BLaER1 (cell line): ENCODE measurements around the gene COL20A1.
A peak's percentile ranks its signal among the peaks of the same experiment; 100 is the strongest.

Source experiments
- H3K27ac ChIP-seq: shearing (Covaris generic); formaldehyde crosslinking; 2 replicates; pipeline ENCODE4 v1.8.1; 2022
- H3K27me3 ChIP-seq: shearing (Covaris generic); formaldehyde crosslinking; 2 replicates; pipeline ENCODE4 v1.8.1; 2022
- H3K36me3 ChIP-seq: shearing (Covaris generic); formaldehyde crosslinking; 2 replicates; pipeline ENCODE4 v1.8.1; 2022
- H3K4me1 ChIP-seq: shearing (Covaris generic); formaldehyde crosslinking; 2 replicates; pipeline ENCODE4 v1.8.1; 2022
- H3K4me2 ChIP-seq: shearing (Covaris generic); formaldehyde crosslinking; 2 replicates; pipeline ENCODE4 v1.8.1; 2022
- H3K4me3 ChIP-seq: shearing (Covaris generic); formaldehyde crosslinking; 2 replicates; pipeline ENCODE4 v1.8.1; 2022
- H3K9ac ChIP-seq: shearing (Covaris generic); formaldehyde crosslinking; 2 replicates; pipeline ENCODE4 v1.8.1; 2022
- H3K9me3 ChIP-seq: shearing (Covaris generic); formaldehyde crosslinking; 2 replicates; pipeline ENCODE4 v1.8.1; 2022
- H4K20me1 ChIP-seq: shearing (Covaris generic); formaldehyde crosslinking; 2 replicates; pipeline ENCODE4 v1.8.1; 2022
- Cebpa-rat ChIP-seq: shearing (Covaris generic); IDR thresholded peaks from 2 replicates; pipeline ENCODE4 v1.8.1; 2022

The COL20A1 gene

GRCh38 chr20:63349516-63349895 lies 56.5 kb downstream of the COL20A1 start:
- H4K20me1 ChIP-seq: peaks cover 20% of the 10 kb centered on the region; the same call in 1 of the 2 replicates
- no peak for TF ChIP-seq Cebpa-rat
- no peak overlapping the region for H3K9ac ChIP-seq
- H3K4me2 ChIP-seq: no peak overlapping the region
- no peaks in the 10 kb centered on the region for H3K27me3 ChIP-seq
- no peak overlapping the region for H3K27ac ChIP-seq
- H3K4me1 ChIP-seq: peaks cover 42% of the 10 kb centered on the region
- H3K9me3 ChIP-seq: no peaks in the 10 kb centered on the region
- no peak overlapping the region for H3K4me3 ChIP-seq
- no peaks in the 10 kb centered on the region for H3K36me3 ChIP-seq

DNA sequence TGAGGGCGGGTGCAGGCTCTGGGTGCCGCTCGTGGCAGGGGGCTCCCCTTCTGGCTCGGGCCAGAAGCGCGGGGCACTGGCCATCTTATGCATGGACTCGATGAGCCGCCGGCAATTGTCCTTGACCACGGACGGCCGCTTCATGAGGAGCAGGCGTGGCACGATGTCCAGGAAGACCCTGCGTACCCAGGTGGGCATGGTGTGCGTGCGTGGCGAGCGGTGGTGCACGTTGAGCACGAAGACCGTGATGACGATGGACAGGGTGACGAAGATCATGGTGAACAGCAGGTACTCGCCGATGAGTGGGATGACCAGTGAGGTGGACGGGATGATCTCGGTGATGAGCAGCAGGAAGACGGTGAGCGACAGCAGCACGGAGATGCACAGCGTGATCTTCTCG lies 57.2 kb downstream of the COL20A1 start:
- no peak for TF ChIP-seq Cebpa-rat

DNA sequence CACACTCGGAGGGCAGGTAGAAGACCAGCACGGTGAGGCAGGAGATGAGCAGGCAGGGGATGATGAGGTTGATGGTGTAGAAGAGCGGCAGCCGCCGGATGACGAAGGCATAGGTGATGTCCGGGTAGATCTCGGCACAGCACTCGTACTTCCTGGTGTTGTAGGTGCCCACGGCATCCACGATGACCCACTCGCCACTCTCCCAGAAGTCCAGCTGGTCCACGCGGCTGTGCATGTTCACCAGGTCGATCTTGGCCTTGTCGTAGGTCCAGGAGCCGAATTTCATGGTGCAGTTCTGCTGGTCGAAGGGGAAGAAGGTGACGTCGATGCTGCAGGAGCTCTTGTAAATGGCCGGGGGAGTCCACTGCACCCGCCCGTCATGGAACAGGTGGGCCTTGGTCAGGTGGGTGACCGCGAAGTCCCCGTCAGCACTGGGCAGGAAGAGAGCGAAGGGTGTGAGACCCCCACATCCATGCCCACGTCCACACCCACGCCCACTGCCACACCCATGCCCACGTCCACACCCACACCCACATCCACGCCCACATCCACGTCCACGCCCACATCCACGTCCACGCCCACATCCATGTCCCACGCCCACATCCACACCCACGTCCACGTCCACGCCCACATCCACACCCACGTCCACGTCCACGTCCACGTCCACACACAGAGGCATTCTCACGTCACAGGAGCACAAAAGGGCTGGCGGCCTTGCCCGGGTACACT lies 57.8 kb downstream of the COL20A1 start:
- Histone ChIP-seq H3K4me2 (no peak overlapping the region), H3K27me3 (peaks cover 4% of the 10 kb centered on the region; the same call in 1 of the 2 replicates), H3K4me3 (no peak overlapping the region), H3K36me3 (no peaks in the 10 kb centered on the region), H3K9ac (no peak overlapping the region), H3K4me1 (peaks cover 30% of the 10 kb centered on the region), H3K9me3 (no peaks in the 10 kb centered on the region), H3K27ac (no peak overlapping the region), H4K20me1 (peaks cover 16% of the 10 kb centered on the region; the same call in 1 of the 2 replicates)
- no peak for TF ChIP-seq Cebpa-rat

More for the DNA sequence above, 57.2 kb downstream of the COL20A1 start:
- Histone ChIP-seq H3K4me1 (peaks cover 36% of the 10 kb centered on the region), H4K20me1 (peaks cover 20% of the 10 kb centered on the region; the same call in 1 of the 2 replicates), H3K4me3 (no peak overlapping the region), H3K36me3 (no peaks in the 10 kb centered on the region), H3K27ac (no peak overlapping the region), H3K4me2 (no peak overlapping the region), H3K9me3 (no peaks in the 10 kb centered on the region), H3K9ac (no peak overlapping the region), H3K27me3 (no peaks in the 10 kb centered on the region)

DNA sequence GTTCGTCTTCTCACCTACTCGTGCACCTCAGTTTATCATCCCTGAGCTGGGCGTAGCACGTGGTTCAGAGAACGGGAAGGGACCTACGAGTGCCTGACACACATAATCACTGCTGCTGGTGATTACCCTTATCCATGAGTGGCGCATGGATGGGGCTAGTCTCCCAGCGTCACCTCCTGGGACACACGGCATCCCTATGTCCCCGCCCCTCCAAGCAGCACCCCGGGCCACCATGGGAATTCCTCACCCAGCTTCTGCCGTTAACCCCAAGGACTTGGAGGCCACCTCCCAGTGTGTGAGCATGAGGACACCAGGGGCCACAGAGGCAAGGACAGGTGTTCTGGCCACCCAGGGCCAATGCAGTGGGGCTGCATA lies 58.3 kb downstream of the COL20A1 start:
- Histone ChIP-seq H3K9me3 (no peaks in the 10 kb centered on the region), H4K20me1 (peaks cover 11% of the 10 kb centered on the region; the same call in 1 of the 2 replicates), H3K27ac (no peak overlapping the region), H3K4me3 (no peak overlapping the region), H3K4me1 (peaks cover 24% of the 10 kb centered on the region), H3K4me2 (peak overlapping the region; percentile 67; the same call in 1 of the 2 replicates), H3K27me3 (peaks cover 4% of the 10 kb centered on the region; the same call in 1 of the 2 replicates), H3K36me3 (no peaks in the 10 kb centered on the region), H3K9ac (no peak overlapping the region)
- no peak for TF ChIP-seq Cebpa-rat

GRCh38 chr20:63351811-63352591 lies 59.0 kb downstream of the COL20A1 start:
- Histone ChIP-seq H3K4me1 (peaks cover 20% of the 10 kb centered on the region), H3K36me3 (no peaks in the 10 kb centered on the region), H3K27ac (no peak overlapping the region), H4K20me1 (peaks cover 8% of the 10 kb centered on the region; the same call in 1 of the 2 replicates), H3K9me3 (no peaks in the 10 kb centered on the region), H3K27me3 (peaks cover 4% of the 10 kb centered on the region; the same call in 1 of the 2 replicates), H3K9ac (no peak overlapping the region), H3K4me2 (peak overlapping the region; percentile 67), H3K4me3 (no peak overlapping the region)
- no peak for TF ChIP-seq Cebpa-rat

DNA sequence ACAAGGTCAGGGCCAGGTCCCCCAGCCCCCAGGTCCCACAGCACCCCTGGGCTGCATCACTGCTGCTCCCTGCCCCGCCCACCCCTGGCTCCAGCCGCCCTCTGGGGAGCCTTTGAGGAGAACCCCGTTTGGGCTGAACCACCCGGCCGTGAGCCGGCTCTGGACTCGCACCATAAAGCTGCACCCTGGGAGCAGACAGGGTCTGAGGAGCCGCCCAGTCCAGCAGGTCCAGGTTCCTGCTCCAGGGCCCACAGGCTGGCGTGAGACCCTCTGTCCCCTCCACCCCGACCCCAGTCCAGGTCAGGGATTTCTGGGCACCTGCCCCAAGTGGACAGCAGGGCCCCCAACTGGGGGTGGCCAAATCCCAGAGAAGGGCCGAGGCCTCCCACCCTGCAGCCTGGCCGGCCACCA lies 59.8 kb downstream of the COL20A1 start:
- no peaks in the 10 kb centered on the region for H3K9me3 ChIP-seq
- peaks cover 10% of the 10 kb centered on the region for H3K27me3 ChIP-seq
- no peak overlapping the region for H3K9ac ChIP-seq
- H3K4me3 ChIP-seq: no peak overlapping the region
- peaks cover 10% of the 10 kb centered on the region; the same call in 1 of the 2 replicates for H4K20me1 ChIP-seq
- H3K36me3 ChIP-seq: no peaks in the 10 kb centered on the region
- no peak for TF ChIP-seq Cebpa-rat
- no peak overlapping the region for H3K27ac ChIP-seq
- H3K4me1 ChIP-seq: peaks cover 20% of the 10 kb centered on the region
- peak overlapping the region; percentile 67 for H3K4me2 ChIP-seq

- Histone ChIP-seq H3K27ac (no peak overlapping the region), H4K20me1 (peaks cover 22% of the 10 kb centered on the region; the same call in 1 of the 2 replicates), H3K27me3 (peaks cover 30% of the 10 kb centered on the region), H3K36me3 (no peaks in the 10 kb centered on the region), H3K4me2 (no peak overlapping the region), H3K4me1 (peaks cover 20% of the 10 kb centered on the region), H3K4me3 (no peak overlapping the region), H3K9ac (no peak overlapping the region), H3K9me3 (no peaks in the 10 kb centered on the region)
- TF ChIP-seq Cebpa-rat: no peak
Observed at GRCh38 chr20:63354636-63355350, 61.8 kb downstream of the COL20A1 start.

GRCh38 chr20:63355781-63356295 lies 62.9 kb downstream of the COL20A1 start:
- peaks cover 40% of the 10 kb centered on the region for H3K27me3 ChIP-seq
- peaks cover 20% of the 10 kb centered on the region for H3K4me1 ChIP-seq
- H3K27ac ChIP-seq: no peak overlapping the region
- TF ChIP-seq Cebpa-rat: no peak
- no peak overlapping the region for H3K4me3 ChIP-seq
- H3K36me3 ChIP-seq: no peaks in the 10 kb centered on the region
- H3K9me3 ChIP-seq: no peaks in the 10 kb centered on the region
- no peak overlapping the region for H3K9ac ChIP-seq
- no peak overlapping the region for H3K4me2 ChIP-seq
- H4K20me1 ChIP-seq: peaks cover 29% of the 10 kb centered on the region; the same call in 1 of the 2 replicates

GRCh38 chr20:63356511-63356910 lies 63.5 kb downstream of the COL20A1 start:
- no peaks in the 10 kb centered on the region for H3K9me3 ChIP-seq
- H3K4me1 ChIP-seq: peaks cover 19% of the 10 kb centered on the region
- no peak overlapping the region for H3K9ac ChIP-seq
- TF ChIP-seq Cebpa-rat: no peak
- H3K4me3 ChIP-seq: no peak overlapping the region
- H3K27me3 ChIP-seq: peaks cover 46% of the 10 kb centered on the region
- H3K4me2 ChIP-seq: no peak overlapping the region
- H3K36me3 ChIP-seq: no peaks in the 10 kb centered on the region
- no peak overlapping the region for H3K27ac ChIP-seq
- peaks cover 29% of the 10 kb centered on the region; the same call in 1 of the 2 replicates for H4K20me1 ChIP-seq
